ENCODE data around the gene SYT7. TPM values are rescaled to one million over a fixed set of nuclear protein-coding genes. Genes with fewer than 3 reads are reported as not detected.

SYT7 gene
- total and polyA plus RNA-seq, 10 donors = 0.14 to 5.3 (median 2.3) TPM

- intact Hi-C loops (cut with DNase I; ENCODE audit: low total_unique reads) = no loop called here
- peaks cover 0 to 10% (median under 1%) of the 10 kb centered on the region in 6 donors for H3K4me1 ChIP-seq
- peaks cover 0 to 55% (median 0%) of the 10 kb centered on the region in 7 donors for H3K27me3 ChIP-seq (replicated peaks in 1 of 7)
- no peaks in the 10 kb centered on the region for H3K36me3 ChIP-seq
- no peak overlapping the region for H3K4me3 ChIP-seq
- 70 to 80% (median 73%) methylated on average over 12 to 13 of the region's 13 CpGs for WGBS, 5 donors
- no peaks in the 10 kb centered on the region for H3K9me3 ChIP-seq
- DNase-seq = no peak
- no peak overlapping the region for H3K27ac ChIP-seq
- TF ChIP-seq POLR2A (IDR thresholded peaks at IDR 0.05) (no peak), POLR2AphosphoS5 (IDR thresholded peaks at IDR 0.05) (no peak)
- TF ChIP-seq, protein P1, sequence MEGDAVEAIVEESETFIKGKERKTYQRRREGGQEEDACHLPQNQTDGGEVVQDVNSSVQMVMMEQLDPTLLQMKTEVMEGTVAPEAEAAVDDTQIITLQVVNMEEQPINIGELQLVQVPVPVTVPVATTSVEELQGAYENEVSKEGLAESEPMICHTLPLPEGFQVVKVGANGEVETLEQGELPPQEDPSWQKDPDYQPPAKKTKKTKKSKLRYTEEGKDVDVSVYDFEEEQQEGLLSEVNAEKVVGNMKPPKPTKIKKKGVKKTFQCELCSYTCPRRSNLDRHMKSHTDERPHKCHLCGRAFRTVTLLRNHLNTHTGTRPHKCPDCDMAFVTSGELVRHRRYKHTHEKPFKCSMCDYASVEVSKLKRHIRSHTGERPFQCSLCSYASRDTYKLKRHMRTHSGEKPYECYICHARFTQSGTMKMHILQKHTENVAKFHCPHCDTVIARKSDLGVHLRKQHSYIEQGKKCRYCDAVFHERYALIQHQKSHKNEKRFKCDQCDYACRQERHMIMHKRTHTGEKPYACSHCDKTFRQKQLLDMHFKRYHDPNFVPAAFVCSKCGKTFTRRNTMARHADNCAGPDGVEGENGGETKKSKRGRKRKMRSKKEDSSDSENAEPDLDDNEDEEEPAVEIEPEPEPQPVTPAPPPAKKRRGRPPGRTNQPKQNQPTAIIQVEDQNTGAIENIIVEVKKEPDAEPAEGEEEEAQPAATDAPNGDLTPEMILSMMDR (IDR thresholded peaks at IDR 0.05 in 8 of 11, conservative IDR thresholded peaks at IDR 0.05 in 3 of 11) = no peak
Measured at GRCh38 chr11:61599968-61600710, 19.3 kb upstream of the SYT7 start.

- Histone ChIP-seq H3K9me3 (no peaks in the 10 kb centered on the region), H3K4me3 (no peak overlapping the region), H3K27ac (no peak overlapping the region), H3K27me3 (replicated peaks in 1 of 7) (peaks cover 0 to 54% (median 0%) of the 10 kb centered on the region in 7 donors), H3K36me3 (no peaks in the 10 kb centered on the region), H3K4me1 (peaks cover 0 to 20% (median 4%) of the 10 kb centered on the region in 6 donors)
- intact Hi-C loops (cut with DNase I; ENCODE audit: low total_unique reads) = no loop called here
- no peak for TF ChIP-seq POLR2AphosphoS5 (IDR thresholded peaks at IDR 0.05)
- WGBS, 5 donors = 40 to 56% (median 53%) methylated on average over 24 to 25 of the region's 25 CpGs
- no peak for DNase-seq
Measured at GRCh38 chr11:61598886-61599868, 18.3 kb upstream of the SYT7 start.

GRCh38 chr11:61598374-61598773 lies 17.5 kb upstream of the SYT7 start:
- Histone ChIP-seq H3K27ac (no peak overlapping the region), H3K27me3 (replicated peaks in 1 of 7) (peaks cover 0 to 55% (median 0%) of the 10 kb centered on the region in 7 donors), H3K4me3 (no peak overlapping the region), H3K36me3 (no peaks in the 10 kb centered on the region), H3K4me1 (peaks cover 0 to 21% (median 4%) of the 10 kb centered on the region in 6 donors), H3K9me3 (no peaks in the 10 kb centered on the region)
- DNase-seq = no peak
- intact Hi-C loops (cut with DNase I; ENCODE audit: low total_unique reads) = no loop called here
- WGBS, 5 donors = 59 to 79% (median 71%) methylated on average over 3 of the region's 3 CpGs
- TF ChIP-seq, protein P1 (IDR thresholded peaks at IDR 0.05 in 8 of 11, conservative IDR thresholded peaks at IDR 0.05 in 3 of 11) = no peak
- TF ChIP-seq POLR2A (IDR thresholded peaks at IDR 0.05) = no peak
- no peak for TF ChIP-seq POLR2AphosphoS5 (IDR thresholded peaks at IDR 0.05)

DNA sequence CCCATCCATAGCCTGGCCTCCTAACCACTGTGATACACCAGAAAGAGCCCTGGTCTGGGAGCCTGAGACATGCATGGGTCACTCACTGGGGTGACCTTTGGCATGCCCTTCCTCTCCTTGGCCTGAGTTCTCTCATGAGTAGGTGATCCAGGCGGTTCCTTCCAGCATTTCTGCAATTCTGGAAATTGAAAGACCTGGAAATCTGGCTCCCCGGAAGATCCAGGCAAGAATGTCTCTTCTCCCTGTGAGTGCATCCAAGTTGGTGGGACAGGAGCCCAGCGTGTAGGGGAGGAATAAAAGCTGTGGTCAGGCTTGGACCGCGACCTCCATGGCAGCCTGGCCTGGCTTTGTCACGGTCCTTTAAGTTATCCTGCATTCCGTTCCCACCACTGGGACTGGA lies 16.1 kb upstream of the SYT7 start:
- Histone ChIP-seq H3K4me3 (no peak overlapping the region), H3K4me1 (peaks cover 0 to 21% (median 4%) of the 10 kb centered on the region in 6 donors), H3K36me3 (no peaks in the 10 kb centered on the region), H3K27me3 (replicated peaks in 1 of 7) (peaks cover 0 to 54% (median 0%) of the 10 kb centered on the region in 7 donors), H3K9me3 (no peaks in the 10 kb centered on the region), H3K27ac (peak overlapping the region in 1 of 8 donors; percentile 14)
- DNase-seq = no peak
- TF ChIP-seq POLR2AphosphoS5 (IDR thresholded peaks at IDR 0.05) (no peak), POLR2A (IDR thresholded peaks at IDR 0.05) (no peak)
- TF ChIP-seq, protein P1 (IDR thresholded peaks at IDR 0.05 in 8 of 11, conservative IDR thresholded peaks at IDR 0.05 in 3 of 11) = no peak
- intact Hi-C loops (cut with DNase I; ENCODE audit: low total_unique reads) = no loop called here
- 85 to 95% (median 90%) methylated on average over 6 to 7 of the region's 7 CpGs for WGBS, 5 donors

Data from spleen (tissue), 11 donors.